ENCODE results near the gene ARMH3. TPM values are rescaled to one million over a fixed set of nuclear protein-coding genes. Genes with fewer than 3 reads are reported as not detected.
"Not testable (repeated sequence)": the region's sequence is repeated elsewhere in the genome, so short reads cannot be mapped to it uniquely, and the experiment has no call there.

The ARMH3 gene
- total RNA-seq, 2 experiments from 2014 or later = 7.9 to 24.3 TPM

DNA sequence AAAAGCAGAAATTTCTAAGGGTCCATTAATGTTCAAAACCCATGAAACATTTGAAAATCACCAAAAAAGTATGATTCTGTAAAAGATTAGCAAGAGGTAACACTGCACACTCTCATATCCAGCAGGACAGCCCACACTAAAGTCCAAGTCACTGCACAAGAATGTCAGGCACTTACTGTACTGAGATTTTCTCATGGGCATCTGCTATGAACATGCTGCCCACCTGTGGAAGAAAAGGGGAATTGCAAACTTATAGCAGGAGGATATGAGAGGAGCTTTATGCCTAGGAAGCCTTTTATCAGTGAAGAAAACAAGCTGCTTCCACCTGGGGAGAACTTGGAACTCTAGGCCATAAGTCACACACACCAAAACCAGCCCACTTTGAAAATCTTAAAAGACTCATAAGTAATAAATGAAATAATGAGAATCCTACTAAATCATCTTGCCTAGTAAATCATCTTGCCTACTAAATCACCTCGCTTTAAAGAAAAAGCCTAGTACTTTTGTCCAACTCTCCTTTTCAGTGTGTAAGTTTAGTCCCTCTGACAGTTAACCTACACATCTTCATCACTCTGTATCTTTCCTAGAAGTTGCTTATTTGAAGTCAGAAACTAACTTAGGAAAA is 46.1 kb downstream of the ARMH3 start:
- Histone ChIP-seq H3K36me3 (ENCODE audit: insufficient read depth, low read length) (peaks cover 24% of the 10 kb centered on the region; the same call in 1 of the 2 replicates), H3K9me2 (ENCODE audit: insufficient read depth, low read length) (no peaks in the 10 kb centered on the region), H2AFZ (ENCODE audit: low read length) (no peak overlapping the region), H3K4me1 (ENCODE audit: insufficient read depth, low read length, poor library complexity, severe bottlenecking) (no peaks in the 10 kb centered on the region), H4K20me1 (ENCODE audit: insufficient read depth, low read length) (no peaks in the 10 kb centered on the region), H3K27ac (ENCODE audit: low read depth, low read length, poor library complexity, severe bottlenecking) (no peak overlapping the region), H3K79me2 (ENCODE audit: insufficient read depth, low read depth, low read length) (no peaks in the 10 kb centered on the region), H3K9me3 (ENCODE audit: low read length) (no peaks in the 10 kb centered on the region), H3K4me3 (ENCODE audit: low read depth, low read length, poor library complexity, severe bottlenecking) (no peak overlapping the region), H3K4me2 (ENCODE audit: low read length) (no peak overlapping the region)
- TF ChIP-seq, protein P1, sequence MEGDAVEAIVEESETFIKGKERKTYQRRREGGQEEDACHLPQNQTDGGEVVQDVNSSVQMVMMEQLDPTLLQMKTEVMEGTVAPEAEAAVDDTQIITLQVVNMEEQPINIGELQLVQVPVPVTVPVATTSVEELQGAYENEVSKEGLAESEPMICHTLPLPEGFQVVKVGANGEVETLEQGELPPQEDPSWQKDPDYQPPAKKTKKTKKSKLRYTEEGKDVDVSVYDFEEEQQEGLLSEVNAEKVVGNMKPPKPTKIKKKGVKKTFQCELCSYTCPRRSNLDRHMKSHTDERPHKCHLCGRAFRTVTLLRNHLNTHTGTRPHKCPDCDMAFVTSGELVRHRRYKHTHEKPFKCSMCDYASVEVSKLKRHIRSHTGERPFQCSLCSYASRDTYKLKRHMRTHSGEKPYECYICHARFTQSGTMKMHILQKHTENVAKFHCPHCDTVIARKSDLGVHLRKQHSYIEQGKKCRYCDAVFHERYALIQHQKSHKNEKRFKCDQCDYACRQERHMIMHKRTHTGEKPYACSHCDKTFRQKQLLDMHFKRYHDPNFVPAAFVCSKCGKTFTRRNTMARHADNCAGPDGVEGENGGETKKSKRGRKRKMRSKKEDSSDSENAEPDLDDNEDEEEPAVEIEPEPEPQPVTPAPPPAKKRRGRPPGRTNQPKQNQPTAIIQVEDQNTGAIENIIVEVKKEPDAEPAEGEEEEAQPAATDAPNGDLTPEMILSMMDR (conservative IDR thresholded peaks at IDR 0.05; ENCODE audit: low read length) = peak; percentile 99
- no peak for TF ChIP-seq EZH2phosphoT487 (IDR thresholded peaks at IDR 0.05; ENCODE audit: borderline replicate concordance, low read depth, low read length)
- BruUV-seq (replicated peaks) = no TSS peak
- ChIA-PET POLR2A (interaction anchor here (0.5 to 1.1 kb wide), 5 partner anchors 11 to 354 kb away, joined by 3 to 8 read pairs (median 3); partner anchors contain the start of gene OGA), CTCF (ENCODE audit: unreplicated experiment) (interaction anchor here (0.6 to 2.0 kb wide), 5 partner anchors 8 to 172 kb away, joined by 3 to 8 read pairs (median 5); no protein-coding TSS in a partner anchor)
- intact Hi-C loops (cut with micrococcal nuclease; ENCODE audit: unreplicated experiment) = loop anchor here (1.0 kb wide), 2 partner anchors 121 to 170 kb away; no protein-coding TSS in a partner anchor
- DNase-seq (ENCODE audit: low spot score) = peak; percentile 80

DNA sequence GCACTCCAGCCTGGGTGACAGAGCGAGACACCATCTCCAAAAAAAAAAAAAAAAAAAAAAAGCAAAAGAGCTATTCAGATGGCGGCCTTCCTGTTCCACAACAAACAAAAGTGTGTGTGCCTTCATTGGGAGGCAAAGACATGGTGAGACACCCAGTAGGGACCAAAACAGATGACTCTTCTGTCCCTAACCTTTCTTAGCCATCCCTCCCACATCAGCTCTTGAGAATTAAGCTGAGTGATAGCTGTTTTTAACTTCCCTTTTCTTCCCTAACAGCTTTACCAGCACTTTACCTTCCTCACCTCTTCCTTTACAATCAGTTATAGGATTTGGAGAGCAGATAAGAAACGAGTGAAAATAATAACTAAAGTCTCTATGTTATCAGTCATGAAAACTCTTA is 48.2 kb downstream of the ARMH3 start:
- Histone ChIP-seq H3K9me2 (ENCODE audit: insufficient read depth, low read length) (no peaks in the 10 kb centered on the region), H3K36me3 (ENCODE audit: insufficient read depth, low read length) (peaks cover 31% of the 10 kb centered on the region; the same call in 1 of the 2 replicates), H4K20me1 (ENCODE audit: insufficient read depth, low read length) (no peaks in the 10 kb centered on the region), H3K4me3 (ENCODE audit: low read depth, low read length, poor library complexity, severe bottlenecking) (no peak overlapping the region), H2AFZ (ENCODE audit: low read length) (no peak overlapping the region), H3K4me2 (ENCODE audit: low read length) (no peak overlapping the region), H3K9me3 (ENCODE audit: low read length) (no peaks in the 10 kb centered on the region), H3K4me1 (ENCODE audit: insufficient read depth, low read length, poor library complexity, severe bottlenecking) (no peaks in the 10 kb centered on the region), H3K27ac (ENCODE audit: low read depth, low read length, poor library complexity, severe bottlenecking) (no peak overlapping the region), H3K79me2 (ENCODE audit: insufficient read depth, low read depth, low read length) (no peaks in the 10 kb centered on the region)
- BruUV-seq (replicated peaks) = no TSS peak
- no peak for DNase-seq (ENCODE audit: low spot score)
- TF ChIP-seq, protein P1 (conservative IDR thresholded peaks at IDR 0.05; ENCODE audit: low read length) = no peak
- TF ChIP-seq EZH2phosphoT487 (IDR thresholded peaks at IDR 0.05; ENCODE audit: borderline replicate concordance, low read depth, low read length) = no peak
- intact Hi-C loops (cut with micrococcal nuclease; ENCODE audit: unreplicated experiment) = no loop called here
- CTCF ChIA-PET (ENCODE audit: unreplicated experiment) = interaction anchor here (1.0 kb wide), 1 partner anchor 167 kb away, joined by 3 read pairs; no protein-coding TSS in a partner anchor
- POLR2A ChIA-PET = interaction anchor here (0.7 to 1.4 kb wide), 6 partner anchors 19 to 1073 kb away, joined by 4 to 8 read pairs (median 5); no protein-coding TSS in a partner anchor

DNA sequence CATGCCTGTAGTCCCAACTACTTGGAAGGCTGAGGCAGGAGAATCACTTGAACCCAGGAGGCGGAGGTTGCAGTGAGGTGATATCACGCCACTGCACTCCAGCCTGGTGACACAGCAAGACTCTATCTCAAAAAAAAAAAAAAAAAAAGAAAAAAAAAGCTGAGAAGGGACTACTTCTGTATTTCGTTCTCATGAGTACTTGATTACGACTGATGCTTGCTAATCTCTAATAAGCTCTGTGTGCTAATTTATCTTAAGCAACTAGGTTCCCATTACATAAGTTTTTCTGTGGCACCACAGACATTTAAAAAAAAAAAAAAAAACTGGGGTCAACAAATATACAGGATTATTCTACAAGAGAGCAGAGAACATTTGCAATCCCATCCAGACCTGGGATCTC is 48.9 kb downstream of the ARMH3 start:
- H2AFZ ChIP-seq (ENCODE audit: low read length); H3K9me2 ChIP-seq (ENCODE audit: insufficient read depth, low read length); BruUV-seq (replicated peaks); H3K79me2 ChIP-seq (ENCODE audit: insufficient read depth, low read depth, low read length); H3K9me3 ChIP-seq (ENCODE audit: low read length); H3K4me2 ChIP-seq (ENCODE audit: low read length); H3K27ac ChIP-seq (ENCODE audit: low read depth, low read length, poor library complexity, severe bottlenecking); CTCF ChIA-PET (ENCODE audit: unreplicated experiment); DNase-seq (ENCODE audit: low spot score); intact Hi-C loops (cut with micrococcal nuclease; ENCODE audit: unreplicated experiment); H3K4me1 ChIP-seq (ENCODE audit: insufficient read depth, low read length, poor library complexity, severe bottlenecking); H4K20me1 ChIP-seq (ENCODE audit: insufficient read depth, low read length); H3K4me3 ChIP-seq (ENCODE audit: low read depth, low read length, poor library complexity, severe bottlenecking): not testable (repeated sequence)
- POLR2A ChIA-PET = interaction anchor here (0.7 to 1.4 kb wide), 7 partner anchors 14 to 274 kb away, joined by 3 to 8 read pairs (median 4); no protein-coding TSS in a partner anchor
- H3K36me3 ChIP-seq (ENCODE audit: insufficient read depth, low read length) = peaks cover 35% of the 10 kb centered on the region; the same call in 1 of the 2 replicates
